Panc1 (cell line): ENCODE results near the gene ADI1. TPM values are rescaled to one million over a fixed set of nuclear protein-coding genes. Genes with fewer than 3 reads are reported as not detected.

Experiments
- ATAC-seq: fragments of 200-7000 bp; cut with Tn5 transposase; 2 replicates; pipeline ENCODE4 v1.9.1; 2020; ENCODE audit warnings: mild to moderate bottlenecking, moderate library complexity
- BruUV-seq: library from RNA; stranded (reverse); fragments of 400-500 nt; replicated peaks from 2 replicates; lab custom pipeline; 2021; lab: Mats Ljungman, UMichigan
- CTCF ChIA-PET: fragments of 300-600 bp; sonication (Branson Sonifier 250); formaldehyde crosslinking; loops from one replicate; lab custom pipeline; 2022; ENCODE audit warnings: antibody characterized with exemption; lab: Charles Lee
- POLR2A ChIA-PET: fragments of 300-600 bp; sonication (Branson Sonifier 250); formaldehyde crosslinking; loops from one replicate; lab custom pipeline; 2022; ENCODE audit warnings: antibody characterized with exemption; lab: Charles Lee
- DNase-seq: peaks from one replicate; pipeline ENCODE4 v3.0.0-alpha.2; 2010; ENCODE audit warnings: low read depth, low spot score
- H3K27ac ChIP-seq: 2 replicates; pipeline ENCODE4 v1.5.1; 2011; ENCODE audit warnings: mild to moderate bottlenecking, low read length, inconsistent platforms
- H3K27me3 ChIP-seq: fragments of 200-500 bp; sonication (Bioruptor generic); 2 replicates; pipeline ENCODE4 v1.6.0; 2014; ENCODE audit warnings: low read length, inconsistent platforms; ENCODE audit not compliant: control insufficient read depth, insufficient read depth
- H3K36me3 ChIP-seq: fragments of 200-500 bp; sonication (Bioruptor generic); 2 replicates; pipeline ENCODE4 v1.5.1; 2014; ENCODE audit warnings: inconsistent platforms, mild to moderate bottlenecking, low read length, moderate library complexity; ENCODE audit not compliant: control insufficient read depth, insufficient read depth
- H3K4me1 ChIP-seq: 2 replicates; pipeline ENCODE4 v1.5.1; 2011; ENCODE audit warnings: inconsistent platforms, mild to moderate bottlenecking, low read length, moderate library complexity; ENCODE audit not compliant: control insufficient read depth, insufficient read depth
- H3K4me3 ChIP-seq, 2 experiments: 2 replicates each; pipeline ENCODE4 v1.5.1; 2011 to 2012; ENCODE audit warnings: low read depth in 2 of 2, low read length in 2 of 2, mild to moderate bottlenecking in 2 of 2, inconsistent platforms in 1 of 2, moderate library complexity in 1 of 2
- H3K9me3 ChIP-seq: fragments of 200-500 bp; sonication (Bioruptor generic); 2 replicates; pipeline ENCODE4 v1.5.1; 2014; ENCODE audit warnings: low read depth, mild to moderate bottlenecking, inconsistent platforms, low read length, moderate library complexity; ENCODE audit not compliant: control insufficient read depth, insufficient read depth
- POLR2AphosphoS5 ChIP-seq: IDR thresholded peaks from 2 replicates; pipeline ENCODE4 v1.6.1; 2012; ENCODE audit warnings: mild to moderate bottlenecking, low read depth, low read length, moderate library complexity
- SIN3A ChIP-seq: IDR thresholded peaks from 2 replicates; pipeline ENCODE4 v1.6.1; 2012; ENCODE audit warnings: low read depth, mild to moderate bottlenecking, low read length, moderate library complexity, borderline replicate concordance; ENCODE audit not compliant: insufficient read depth
- TCF7L2 ChIP-seq: IDR thresholded peaks from 2 replicates; pipeline ENCODE4 v1.6.1; 2011; ENCODE audit warnings: mild to moderate bottlenecking, low read depth, low read length, inconsistent platforms
- in situ Hi-C: cut with HindIII; loops from 2 replicates; pipeline ENCODE4 v1.10.0; 2016; ENCODE audit warnings: low sequenced_read_pairs, low pct_unique_long_range_greater_than_20kb
- intact Hi-C: fragments of 100-400 bp; cut with micrococcal nuclease; formaldehyde crosslinking; loops from one replicate; pipeline ENCODE4 v1.10.0; 2022; ENCODE audit not compliant: unreplicated experiment
- total RNA-seq: library from RNA; stranded (reverse); gene quantifications from one replicate; pipeline ENCODE4 v1.2.1, GENCODE V29; 2021; ENCODE audit not compliant: unreplicated experiment
- TF ChIP-seq, protein P1 (sequence below): fragments of 450-650 bp; IDR thresholded peaks from 2 replicates; pipeline ENCODE4 v1.5.1; 2017; ENCODE audit warnings: mild to moderate bottlenecking
- TF ChIP-seq, protein P2 (sequence below), 2 experiments: IDR thresholded peaks; 2 replicates each; pipeline ENCODE4 v1.6.1; 2011 to 2012; ENCODE audit warnings: low read depth in 2 of 2, control low read depth in 1 of 2, low read length in 1 of 2, mild to moderate bottlenecking in 1 of 2, moderate library complexity in 1 of 2; ENCODE audit not compliant: insufficient read depth in 1 of 2

ADI1 gene
- total RNA-seq, 1 experiment from 2014 or later: 42.9 TPM

DNA sequence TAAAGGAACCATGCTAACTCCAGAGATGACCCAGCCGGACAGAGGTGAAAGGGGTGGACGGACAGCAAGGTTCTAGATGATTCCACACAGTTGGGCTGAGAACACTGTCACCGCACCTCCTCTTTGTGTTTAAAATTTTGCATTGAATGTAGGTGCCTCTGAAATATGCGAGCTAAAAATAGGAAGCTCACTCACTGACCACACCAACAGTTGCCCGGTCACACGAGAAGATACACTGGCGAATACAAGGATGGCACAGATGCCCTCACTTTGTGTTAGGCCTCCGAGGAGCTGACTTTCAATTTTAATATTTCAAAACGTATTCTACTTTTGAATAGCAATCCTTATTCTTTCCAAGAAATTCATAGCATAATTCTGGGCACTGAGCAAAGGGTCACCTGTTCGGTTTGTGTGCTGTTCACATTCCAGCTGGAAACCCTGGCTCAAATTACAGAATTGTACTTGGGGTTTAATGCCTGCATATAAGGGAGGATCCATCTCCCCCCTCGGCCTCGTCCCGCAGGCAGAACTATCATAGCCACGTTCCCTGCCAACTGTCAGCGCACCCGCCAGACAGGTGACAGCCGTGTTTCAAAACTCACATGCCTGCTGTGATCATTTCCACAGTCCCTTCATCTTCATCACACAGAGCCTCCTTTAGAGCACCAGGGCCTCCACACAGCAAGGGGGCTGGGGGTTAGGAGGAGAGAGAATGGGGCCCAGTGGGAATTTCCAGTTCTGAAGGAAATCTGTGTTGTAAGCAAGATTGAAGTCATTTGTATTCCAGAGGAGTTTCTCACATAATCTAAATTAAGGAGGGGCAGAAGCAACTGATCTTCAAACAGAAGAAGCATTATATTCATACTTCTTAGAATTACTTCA, 48.2 kb downstream of the ADI1 start:
- CTCF ChIA-PET: no interaction called here

DNA sequence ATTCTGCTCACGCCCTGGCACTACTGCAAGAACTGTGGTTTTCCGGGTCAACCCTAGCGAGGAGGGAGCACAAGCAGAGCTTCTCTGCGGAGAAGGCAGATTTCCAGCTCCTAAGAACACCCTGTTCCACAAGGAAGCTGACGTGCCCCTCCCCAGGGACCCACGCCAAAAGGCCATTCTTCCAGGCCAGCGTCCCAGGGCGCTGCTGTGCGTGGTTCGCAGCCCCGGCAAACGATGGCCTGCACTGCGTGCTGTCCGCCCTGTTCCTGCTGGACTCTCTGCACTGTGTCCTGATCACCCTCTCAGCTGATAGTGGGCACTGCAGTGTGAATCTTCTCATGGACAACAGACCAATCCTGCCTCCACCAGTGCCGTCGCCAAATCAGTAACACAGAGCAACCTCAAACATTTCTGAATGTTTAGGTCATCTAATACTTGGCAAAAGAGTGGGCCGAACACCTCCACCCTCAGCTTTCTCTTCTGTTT, 49.1 kb downstream of the ADI1 start:
- no peak overlapping the region for H3K4me3 ChIP-seq
- ATAC-seq (no peak), DNase-seq (no peak)
- intact Hi-C loops (no loop called here), in situ Hi-C loops (no loop called here)
- ChIA-PET CTCF (no interaction called here), POLR2A (no interaction called here)
- H3K4me1 ChIP-seq: no peaks in the 10 kb centered on the region
- no peaks in the 10 kb centered on the region for H3K27me3 ChIP-seq
- no peak overlapping the region for H3K27ac ChIP-seq
- no TSS peak for BruUV-seq
- H3K9me3 ChIP-seq: no peaks in the 10 kb centered on the region
- no peaks in the 10 kb centered on the region; the same call in 1 of the 2 replicates for H3K36me3 ChIP-seq
- TF ChIP-seq, protein P1, sequence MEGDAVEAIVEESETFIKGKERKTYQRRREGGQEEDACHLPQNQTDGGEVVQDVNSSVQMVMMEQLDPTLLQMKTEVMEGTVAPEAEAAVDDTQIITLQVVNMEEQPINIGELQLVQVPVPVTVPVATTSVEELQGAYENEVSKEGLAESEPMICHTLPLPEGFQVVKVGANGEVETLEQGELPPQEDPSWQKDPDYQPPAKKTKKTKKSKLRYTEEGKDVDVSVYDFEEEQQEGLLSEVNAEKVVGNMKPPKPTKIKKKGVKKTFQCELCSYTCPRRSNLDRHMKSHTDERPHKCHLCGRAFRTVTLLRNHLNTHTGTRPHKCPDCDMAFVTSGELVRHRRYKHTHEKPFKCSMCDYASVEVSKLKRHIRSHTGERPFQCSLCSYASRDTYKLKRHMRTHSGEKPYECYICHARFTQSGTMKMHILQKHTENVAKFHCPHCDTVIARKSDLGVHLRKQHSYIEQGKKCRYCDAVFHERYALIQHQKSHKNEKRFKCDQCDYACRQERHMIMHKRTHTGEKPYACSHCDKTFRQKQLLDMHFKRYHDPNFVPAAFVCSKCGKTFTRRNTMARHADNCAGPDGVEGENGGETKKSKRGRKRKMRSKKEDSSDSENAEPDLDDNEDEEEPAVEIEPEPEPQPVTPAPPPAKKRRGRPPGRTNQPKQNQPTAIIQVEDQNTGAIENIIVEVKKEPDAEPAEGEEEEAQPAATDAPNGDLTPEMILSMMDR: no peak
- TF ChIP-seq POLR2AphosphoS5: no peak
- TF ChIP-seq, protein P2, sequence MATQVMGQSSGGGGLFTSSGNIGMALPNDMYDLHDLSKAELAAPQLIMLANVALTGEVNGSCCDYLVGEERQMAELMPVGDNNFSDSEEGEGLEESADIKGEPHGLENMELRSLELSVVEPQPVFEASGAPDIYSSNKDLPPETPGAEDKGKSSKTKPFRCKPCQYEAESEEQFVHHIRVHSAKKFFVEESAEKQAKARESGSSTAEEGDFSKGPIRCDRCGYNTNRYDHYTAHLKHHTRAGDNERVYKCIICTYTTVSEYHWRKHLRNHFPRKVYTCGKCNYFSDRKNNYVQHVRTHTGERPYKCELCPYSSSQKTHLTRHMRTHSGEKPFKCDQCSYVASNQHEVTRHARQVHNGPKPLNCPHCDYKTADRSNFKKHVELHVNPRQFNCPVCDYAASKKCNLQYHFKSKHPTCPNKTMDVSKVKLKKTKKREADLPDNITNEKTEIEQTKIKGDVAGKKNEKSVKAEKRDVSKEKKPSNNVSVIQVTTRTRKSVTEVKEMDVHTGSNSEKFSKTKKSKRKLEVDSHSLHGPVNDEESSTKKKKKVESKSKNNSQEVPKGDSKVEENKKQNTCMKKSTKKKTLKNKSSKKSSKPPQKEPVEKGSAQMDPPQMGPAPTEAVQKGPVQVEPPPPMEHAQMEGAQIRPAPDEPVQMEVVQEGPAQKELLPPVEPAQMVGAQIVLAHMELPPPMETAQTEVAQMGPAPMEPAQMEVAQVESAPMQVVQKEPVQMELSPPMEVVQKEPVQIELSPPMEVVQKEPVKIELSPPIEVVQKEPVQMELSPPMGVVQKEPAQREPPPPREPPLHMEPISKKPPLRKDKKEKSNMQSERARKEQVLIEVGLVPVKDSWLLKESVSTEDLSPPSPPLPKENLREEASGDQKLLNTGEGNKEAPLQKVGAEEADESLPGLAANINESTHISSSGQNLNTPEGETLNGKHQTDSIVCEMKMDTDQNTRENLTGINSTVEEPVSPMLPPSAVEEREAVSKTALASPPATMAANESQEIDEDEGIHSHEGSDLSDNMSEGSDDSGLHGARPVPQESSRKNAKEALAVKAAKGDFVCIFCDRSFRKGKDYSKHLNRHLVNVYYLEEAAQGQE (IDR thresholded peaks at IDR 0.05; ENCODE audit: insufficient read depth in 1 of 2, low read depth in 2 of 2, low read length in 1 of 2): no peak
- TF ChIP-seq TCF7L2: no peak
- no peak for TF ChIP-seq SIN3A

More for the DNA sequence above, 48.2 kb downstream of the ADI1 start:
- Histone ChIP-seq H3K4me1 (no peaks in the 10 kb centered on the region), H3K27me3 (no peaks in the 10 kb centered on the region), H3K9me3 (no peaks in the 10 kb centered on the region), H3K4me3 (no peak overlapping the region), H3K36me3 (no peaks in the 10 kb centered on the region; the same call in 1 of the 2 replicates), H3K27ac (no peak overlapping the region)
- no peak for ATAC-seq
- BruUV-seq: no TSS peak
- in situ Hi-C loops (no loop called here), intact Hi-C loops (no loop called here)
- no peak for DNase-seq
- POLR2A ChIA-PET: no interaction called here
- TF ChIP-seq POLR2AphosphoS5 (no peak), SIN3A (no peak), TCF7L2 (no peak)
- TF ChIP-seq, protein P2 (IDR thresholded peaks at IDR 0.05; ENCODE audit: insufficient read depth in 1 of 2, low read depth in 2 of 2, low read length in 1 of 2): no peak
- TF ChIP-seq, protein P1: no peak
